Cardiac fibroblast (primary cell): ENCODE results near the gene CLDN17.

Experiments used
- DNase-seq, 2 donors: peaks; one replicate each; pipeline versions ENCODE4 v3.0.0 to v3.0.0-alpha.2; 2010; ENCODE audit warnings: low read depth in 2 of 2
- H3K4me3 ChIP-seq, 2 donors: replicated peaks in 1 of 2; 1 replicate in 1 of 2; 2 replicates in 1 of 2; pipeline ENCODE4 v1.5.1; 2011; ENCODE audit warnings: low read depth in 2 of 2, low read length in 2 of 2, mild to moderate bottlenecking in 2 of 2, moderate library complexity in 1 of 2
- TF ChIP-seq, protein P1 (sequence below): IDR thresholded peaks from one replicate; pipeline ENCODE4 v1.5.1; 2011; ENCODE audit warnings: low read depth, mild to moderate bottlenecking, low read length, inconsistent platforms

The CLDN17 gene

DNA sequence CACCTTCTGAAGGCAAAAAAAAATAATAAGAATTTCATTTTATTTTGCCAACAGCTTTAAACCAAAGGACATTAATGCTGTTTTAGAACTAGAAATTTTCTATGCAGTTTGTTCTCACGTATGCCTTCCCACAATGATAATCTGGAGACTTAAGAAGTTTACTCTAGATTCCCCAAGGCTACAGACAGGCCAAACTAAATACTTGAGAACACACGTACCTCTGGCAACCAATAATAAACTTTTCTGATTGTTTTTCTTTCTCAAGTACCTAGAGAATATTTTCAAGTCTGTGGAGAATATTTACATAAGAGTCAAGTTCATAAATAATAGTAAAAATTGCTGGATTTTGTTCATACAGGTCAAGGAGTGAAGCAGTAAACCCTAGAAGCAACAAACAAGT lies 33.4 kb upstream of the CLDN17 start:
- no peak for DNase-seq
- TF ChIP-seq, protein P1, sequence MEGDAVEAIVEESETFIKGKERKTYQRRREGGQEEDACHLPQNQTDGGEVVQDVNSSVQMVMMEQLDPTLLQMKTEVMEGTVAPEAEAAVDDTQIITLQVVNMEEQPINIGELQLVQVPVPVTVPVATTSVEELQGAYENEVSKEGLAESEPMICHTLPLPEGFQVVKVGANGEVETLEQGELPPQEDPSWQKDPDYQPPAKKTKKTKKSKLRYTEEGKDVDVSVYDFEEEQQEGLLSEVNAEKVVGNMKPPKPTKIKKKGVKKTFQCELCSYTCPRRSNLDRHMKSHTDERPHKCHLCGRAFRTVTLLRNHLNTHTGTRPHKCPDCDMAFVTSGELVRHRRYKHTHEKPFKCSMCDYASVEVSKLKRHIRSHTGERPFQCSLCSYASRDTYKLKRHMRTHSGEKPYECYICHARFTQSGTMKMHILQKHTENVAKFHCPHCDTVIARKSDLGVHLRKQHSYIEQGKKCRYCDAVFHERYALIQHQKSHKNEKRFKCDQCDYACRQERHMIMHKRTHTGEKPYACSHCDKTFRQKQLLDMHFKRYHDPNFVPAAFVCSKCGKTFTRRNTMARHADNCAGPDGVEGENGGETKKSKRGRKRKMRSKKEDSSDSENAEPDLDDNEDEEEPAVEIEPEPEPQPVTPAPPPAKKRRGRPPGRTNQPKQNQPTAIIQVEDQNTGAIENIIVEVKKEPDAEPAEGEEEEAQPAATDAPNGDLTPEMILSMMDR = no peak
- H3K4me3 ChIP-seq = no peak overlapping the region

DNA sequence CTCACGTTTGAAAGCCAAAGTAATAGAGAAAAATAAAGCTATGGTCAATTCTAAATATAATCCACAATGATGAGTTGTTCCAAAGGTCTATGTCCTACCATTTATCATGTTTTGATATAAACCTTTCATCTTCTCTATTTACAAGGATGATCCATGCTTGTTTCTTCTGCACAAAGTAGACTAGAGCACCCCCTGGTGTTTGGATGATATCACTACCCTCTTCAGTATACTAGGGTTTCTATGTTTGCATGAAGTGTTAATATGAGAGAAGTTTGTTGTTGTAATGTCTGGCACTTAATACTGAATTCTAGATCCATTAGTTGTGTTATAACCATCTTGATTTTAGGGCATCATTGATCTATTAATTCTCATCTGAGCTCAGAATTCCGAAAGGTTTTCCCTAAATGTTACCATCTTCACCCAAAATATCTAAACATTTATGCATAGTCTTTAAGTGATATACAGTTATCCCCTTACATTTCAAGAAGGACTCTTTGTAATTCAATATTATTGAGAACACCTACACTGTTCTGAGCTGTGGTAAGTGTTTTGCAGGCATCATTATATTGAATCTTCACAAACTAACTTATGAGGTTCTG lies 28.2 kb upstream of the CLDN17 start:
- no peak overlapping the region for H3K4me3 ChIP-seq
- TF ChIP-seq, protein P1 = peak; percentile 57
- DNase-seq = peak; percentile 57 to 58

DNA sequence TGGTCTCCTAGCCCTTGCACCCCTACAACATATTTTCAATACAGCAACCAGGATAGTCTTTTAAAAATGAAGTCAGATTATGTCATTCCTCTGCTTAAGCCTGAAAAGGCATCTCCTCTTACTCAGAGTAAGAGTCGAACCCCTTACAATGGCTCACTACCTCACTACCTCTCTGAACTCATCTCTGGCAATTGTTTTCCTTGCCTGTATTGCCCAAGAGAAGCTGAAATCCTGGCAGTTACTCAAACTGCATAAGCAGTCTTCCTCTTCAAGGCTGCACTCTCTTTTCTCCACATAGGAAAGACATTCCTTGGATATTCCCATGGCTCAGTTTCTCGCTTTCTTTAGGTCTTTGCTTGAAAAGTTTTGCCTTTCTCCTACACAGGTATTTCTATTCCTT lies 26.6 kb upstream of the CLDN17 start:
- TF ChIP-seq, protein P1 = no peak
- DNase-seq = peak; percentile 8 to 33
- no peak overlapping the region for H3K4me3 ChIP-seq

DNA sequence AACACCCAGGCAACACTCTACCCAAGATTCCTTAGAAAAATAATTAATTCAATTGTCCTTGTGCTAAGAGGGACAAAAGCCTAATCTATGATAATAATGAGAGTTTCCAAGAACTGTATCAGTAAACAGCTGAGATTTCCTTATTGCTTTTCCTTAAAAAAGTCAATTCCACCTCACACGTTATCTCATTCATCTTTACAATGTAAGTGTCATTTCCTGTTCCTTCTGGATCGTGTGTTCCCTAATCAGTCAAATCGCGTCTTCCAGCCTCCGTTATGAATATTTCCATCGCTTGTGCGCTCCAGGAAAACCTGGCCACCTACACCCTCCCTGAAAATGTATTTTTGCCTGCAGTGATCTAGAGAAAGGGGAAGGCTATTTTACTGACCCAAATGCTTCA lies 23.9 kb upstream of the CLDN17 start:
- DNase-seq = no peak
- TF ChIP-seq, protein P1 = no peak
- H3K4me3 ChIP-seq = no peak overlapping the region

DNA sequence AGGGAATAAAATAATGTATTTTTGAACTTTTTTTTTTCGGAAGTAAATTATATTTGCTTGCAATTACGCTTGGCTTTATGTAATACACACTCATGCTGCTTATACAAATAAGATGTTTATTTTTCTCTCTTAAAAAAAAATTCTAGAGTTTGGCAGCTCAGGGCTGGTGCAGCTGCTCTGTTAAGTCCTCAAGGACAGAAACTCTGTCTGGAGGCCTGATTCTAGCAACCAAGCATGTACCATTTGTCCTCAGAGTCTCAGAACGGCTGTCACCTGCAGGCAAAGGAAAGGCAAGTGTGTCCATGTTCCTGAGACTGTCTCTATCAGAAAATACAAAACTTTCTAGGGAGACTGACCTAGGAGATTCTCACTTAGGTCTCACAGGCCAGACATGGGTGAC lies 23.2 kb upstream of the CLDN17 start:
- no peak overlapping the region for H3K4me3 ChIP-seq
- DNase-seq = no peak
- TF ChIP-seq, protein P1 = no peak

DNA sequence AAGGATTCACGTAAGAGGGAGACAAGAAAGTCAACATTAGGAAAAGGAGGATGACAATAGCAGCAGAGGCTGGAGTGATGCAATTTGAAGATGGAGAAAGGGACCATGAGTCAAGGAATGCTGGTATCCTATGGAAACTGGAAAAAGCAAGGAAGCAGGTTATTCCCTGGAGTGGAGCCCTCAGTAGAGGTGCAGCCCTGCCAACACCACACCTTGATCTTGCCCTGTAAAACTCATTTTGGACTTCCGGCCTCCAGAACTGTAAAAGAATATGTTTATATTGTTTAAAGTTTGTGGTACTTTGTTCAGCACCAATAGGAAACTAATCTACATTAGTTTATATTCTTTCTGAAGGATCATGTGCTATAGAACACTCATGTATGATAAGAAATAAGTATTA lies 19.6 kb upstream of the CLDN17 start:
- TF ChIP-seq, protein P1 = no peak
- no peak for DNase-seq
- no peak overlapping the region for H3K4me3 ChIP-seq

DNA sequence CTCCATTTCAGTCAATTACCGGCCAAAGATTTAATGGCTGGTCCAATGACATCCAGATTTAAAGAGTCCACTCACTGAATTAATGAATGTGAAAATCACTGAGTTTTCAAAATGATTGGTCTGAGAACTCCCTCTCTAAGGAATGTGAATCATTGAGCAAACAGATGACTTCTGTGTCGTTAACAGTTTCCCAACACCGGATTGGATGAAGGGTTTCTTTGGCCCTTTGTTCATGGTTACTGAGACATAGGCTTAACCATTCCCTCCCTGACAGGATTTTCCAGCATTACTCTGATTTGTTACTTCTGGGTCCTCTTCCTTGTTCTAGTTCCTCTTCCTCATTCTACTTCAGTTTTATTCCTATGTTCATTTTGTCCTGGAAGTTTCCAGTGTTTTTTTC lies 1.5 kb upstream of the CLDN17 start:
- TF ChIP-seq, protein P1 = no peak
- DNase-seq = no peak

More for the DNA sequence above, 1.5 kb upstream of the CLDN17 start:
- no peak overlapping the region for H3K4me3 ChIP-seq
